Kidney epithelial cell (primary cell): ENCODE results near the gene FMNL2. TPM values are rescaled to one million over a fixed set of nuclear protein-coding genes. Genes with fewer than 3 reads are reported as not detected.

Experiments used
- DNase-seq: peaks from one replicate; pipeline ENCODE4 v3.0.0-alpha.2; 2010; ENCODE audit warnings: low read depth
- H3K27me3 ChIP-seq: 2 replicates; pipeline ENCODE4 v1.6.0; 2011; ENCODE audit warnings: low read length; ENCODE audit not compliant: control insufficient read depth, insufficient read depth
- H3K36me3 ChIP-seq: 2 replicates; pipeline ENCODE4 v1.5.1; 2011; ENCODE audit warnings: low read length; ENCODE audit not compliant: control insufficient read depth, insufficient read depth
- H3K4me3 ChIP-seq: 2 replicates; pipeline ENCODE4 v1.5.1; 2011; ENCODE audit warnings: low read depth, mild to moderate bottlenecking, control low read depth, low read length
- CTCF ChIP-seq: IDR thresholded peaks from 2 replicates; pipeline ENCODE4 v1.5.1; 2011; ENCODE audit warnings: mild to moderate bottlenecking, moderate library complexity, low read length, control low read depth, inconsistent platforms; ENCODE audit not compliant: insufficient read depth, poor library complexity, severe bottlenecking
- total RNA-seq: library from RNA; depleted of rRNA; stranded (reverse); fragments of >200 nt; gene quantifications from 2 replicates; pipeline ENCODE4 v1.2.3, GENCODE V29; 2015

The FMNL2 gene
- total RNA-seq, 1 donor from 2014 or later, result 68.0 TPM

DNA sequence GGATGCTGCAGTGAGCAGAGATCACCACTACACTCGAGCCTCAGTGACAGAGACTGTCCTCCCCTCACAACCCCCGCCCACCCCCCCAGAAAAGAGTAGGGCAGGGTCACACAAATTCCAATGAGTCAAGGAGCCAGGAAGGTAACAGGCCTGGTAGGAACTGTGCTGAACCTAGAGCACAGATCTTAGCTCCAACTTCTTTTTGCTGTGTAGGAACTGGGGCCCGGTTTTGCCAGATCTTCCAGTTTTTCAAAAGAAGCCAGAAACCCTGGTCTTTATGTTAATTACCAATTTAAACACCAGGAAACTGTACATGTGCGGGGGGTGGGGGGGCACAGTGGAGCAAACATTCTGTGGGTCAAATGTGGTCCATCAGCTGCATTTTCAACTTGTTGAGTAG, 311.3 kb downstream of the FMNL2 start:
- no peak for DNase-seq
- TF ChIP-seq CTCF, result no peak
- H3K27me3 ChIP-seq, result no peaks in the 10 kb centered on the region
- peaks cover 1% of the 10 kb centered on the region for H3K36me3 ChIP-seq
- no peak overlapping the region for H3K4me3 ChIP-seq

DNA sequence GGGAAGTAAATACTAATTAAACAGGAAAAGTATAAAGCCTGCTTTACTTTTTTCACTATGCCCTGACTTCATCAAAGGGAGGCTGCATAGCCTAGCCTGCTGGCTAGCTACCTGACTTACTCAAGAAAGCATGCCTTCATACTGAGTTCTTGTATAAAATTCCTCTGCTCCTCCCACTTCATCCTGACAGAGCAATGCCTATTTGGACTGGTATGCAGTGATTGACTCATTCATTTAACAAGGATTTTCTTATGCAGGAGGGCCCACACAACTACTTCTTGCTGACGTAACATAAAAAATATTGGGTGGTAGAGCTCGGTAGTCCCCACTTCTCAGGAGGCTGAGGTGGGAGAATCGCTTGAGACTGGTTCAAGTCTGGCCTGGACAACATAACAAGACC, 311.8 kb downstream of the FMNL2 start:
- H3K4me3 ChIP-seq, result no peak overlapping the region
- H3K36me3 ChIP-seq, result peaks cover 1% of the 10 kb centered on the region
- DNase-seq, result peak; percentile 66
- TF ChIP-seq CTCF, result no peak
- H3K27me3 ChIP-seq, result no peaks in the 10 kb centered on the region

DNA sequence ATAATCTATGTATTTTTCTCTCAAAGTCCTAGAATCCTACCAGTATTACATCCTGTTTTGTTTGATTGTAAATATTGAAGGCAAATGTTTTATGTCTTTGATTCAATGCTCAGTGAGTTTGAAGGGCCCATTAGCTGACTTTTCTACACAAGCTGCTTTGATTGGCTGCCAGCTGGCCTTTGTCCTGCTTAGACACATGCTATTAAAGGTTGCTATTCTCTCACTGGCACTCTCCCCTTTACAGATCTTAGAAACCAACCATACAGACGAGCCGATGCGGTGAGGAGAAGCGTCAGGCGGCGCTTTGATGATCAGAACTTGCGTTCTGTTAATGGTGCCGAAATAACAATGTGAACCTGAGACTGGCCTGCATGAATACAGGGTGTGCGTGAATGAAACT, 312.6 kb downstream of the FMNL2 start:
- TF ChIP-seq CTCF, result no peak
- no peak overlapping the region for H3K4me3 ChIP-seq
- DNase-seq, result no peak
- no peaks in the 10 kb centered on the region for H3K27me3 ChIP-seq
- H3K36me3 ChIP-seq, result peaks cover 3% of the 10 kb centered on the region

GRCh38 chr2:152648336-152648735, 313.4 kb downstream of the FMNL2 start:
- DNase-seq, result no peak

DNA sequence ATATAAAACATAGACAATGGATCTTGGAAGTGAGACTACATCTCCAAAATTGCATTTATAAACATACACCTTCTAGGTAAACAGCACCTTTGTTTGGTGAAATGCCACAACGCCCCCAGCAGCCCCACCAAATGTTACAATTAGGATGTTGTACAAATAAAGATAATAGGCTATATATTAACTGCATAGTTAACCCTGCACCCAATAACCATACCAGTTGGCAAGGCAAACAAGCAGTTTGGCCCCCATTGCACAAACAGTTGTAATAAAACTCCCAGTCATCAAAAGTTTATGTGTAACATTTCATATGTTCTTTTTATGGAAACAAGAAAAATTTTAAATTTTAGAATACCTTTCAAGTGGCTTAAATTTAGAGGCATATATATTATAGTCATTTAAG, 315.0 kb downstream of the FMNL2 start:
- no peak for DNase-seq
- peaks cover 3% of the 10 kb centered on the region for H3K36me3 ChIP-seq
- H3K4me3 ChIP-seq, result no peak overlapping the region
- H3K27me3 ChIP-seq, result no peaks in the 10 kb centered on the region
- no peak for TF ChIP-seq CTCF

More at GRCh38 chr2:152648336-152648735, 313.4 kb downstream of the FMNL2 start:
- Histone ChIP-seq H3K4me3 (no peak overlapping the region), H3K27me3 (no peaks in the 10 kb centered on the region), H3K36me3 (peaks cover 3% of the 10 kb centered on the region)
- TF ChIP-seq CTCF, result peak; percentile 16

DNA sequence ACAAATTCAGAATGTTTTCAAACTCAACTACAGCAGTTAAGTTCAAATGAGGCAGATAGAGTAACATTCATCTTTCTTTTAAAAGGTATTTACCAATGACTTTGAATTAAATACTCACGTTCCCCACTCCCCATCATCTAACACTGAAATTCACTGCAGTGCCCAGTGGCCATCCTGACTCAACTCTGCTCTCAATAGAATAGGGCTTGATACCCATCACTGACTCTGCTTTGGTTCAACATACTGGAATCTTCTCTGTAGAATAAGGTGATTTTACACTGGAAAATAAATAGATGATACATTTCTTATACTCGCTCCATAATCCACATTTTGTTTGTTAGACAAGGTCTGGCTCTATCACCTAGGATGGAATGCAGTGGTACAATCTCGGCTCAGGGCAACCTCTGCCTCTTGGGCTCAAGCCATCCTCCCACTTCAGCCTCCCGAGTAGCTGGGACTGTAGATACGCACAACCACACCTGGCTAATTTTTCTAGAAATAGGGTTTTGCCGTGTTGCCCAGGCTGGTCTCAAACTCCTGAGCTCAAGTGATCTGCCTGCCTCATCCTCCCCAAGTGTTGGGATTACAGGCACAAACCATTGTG, 315.9 kb downstream of the FMNL2 start:
- Histone ChIP-seq H3K4me3 (no peak overlapping the region), H3K36me3 (peaks cover 3% of the 10 kb centered on the region), H3K27me3 (no peaks in the 10 kb centered on the region)
- TF ChIP-seq CTCF, result no peak
- DNase-seq, result no peak
